ENCODE results near the gene NAB2. TPM values are rescaled to one million over a fixed set of nuclear protein-coding genes. Genes with fewer than 3 reads are reported as not detected.

Gene NAB2
- total RNA-seq, 1 donor from 2014 or later = 58.0 TPM

DNA sequence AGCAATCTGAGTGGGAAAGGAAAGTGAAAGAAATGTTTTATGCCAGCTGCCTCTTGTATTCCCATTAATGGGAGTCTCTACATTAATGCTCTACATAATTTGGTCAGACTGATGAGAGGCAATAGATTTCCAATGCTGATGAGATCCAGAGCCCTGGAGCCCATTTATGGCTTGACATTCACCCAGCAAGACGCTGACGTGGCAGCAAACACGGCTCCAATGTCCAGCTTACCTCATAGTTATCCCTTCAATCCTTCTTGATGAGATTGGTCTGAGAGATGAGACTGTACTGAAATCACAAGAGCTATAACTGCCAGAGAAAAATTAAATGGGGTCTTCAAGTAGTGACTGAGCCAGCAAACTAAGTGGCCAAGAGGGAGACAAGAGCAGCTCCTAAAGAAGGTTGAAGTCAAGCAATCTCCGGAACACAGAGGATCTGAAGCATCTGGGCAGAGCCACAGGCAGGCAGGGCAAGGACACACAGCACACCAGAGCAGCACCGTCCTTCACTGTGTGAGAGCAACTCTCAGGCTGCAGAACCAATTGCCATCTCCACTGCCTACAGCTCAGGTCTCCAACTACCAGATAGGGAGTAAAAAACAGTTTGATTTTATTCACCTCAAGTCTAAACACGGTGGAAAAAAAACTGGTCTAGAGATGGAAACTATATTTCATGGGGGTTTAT, 31.7 kb upstream of the NAB2 start:
- Mint-ChIP-seq H3K27me3 (ENCODE audit: low read depth) (no peaks in the 10 kb centered on the region), H3K9me3 (peaks cover 4% of the 10 kb centered on the region), H3K27ac (ENCODE audit: unreplicated experiment) (peak overlapping the region; percentile 22), H3K4me3 (no peak overlapping the region), H3K4me1 (peaks cover 8% of the 10 kb centered on the region), H3K36me3 (ENCODE audit: low read depth) (peaks cover 20% of the 10 kb centered on the region)
- TF ChIP-seq, protein P1, sequence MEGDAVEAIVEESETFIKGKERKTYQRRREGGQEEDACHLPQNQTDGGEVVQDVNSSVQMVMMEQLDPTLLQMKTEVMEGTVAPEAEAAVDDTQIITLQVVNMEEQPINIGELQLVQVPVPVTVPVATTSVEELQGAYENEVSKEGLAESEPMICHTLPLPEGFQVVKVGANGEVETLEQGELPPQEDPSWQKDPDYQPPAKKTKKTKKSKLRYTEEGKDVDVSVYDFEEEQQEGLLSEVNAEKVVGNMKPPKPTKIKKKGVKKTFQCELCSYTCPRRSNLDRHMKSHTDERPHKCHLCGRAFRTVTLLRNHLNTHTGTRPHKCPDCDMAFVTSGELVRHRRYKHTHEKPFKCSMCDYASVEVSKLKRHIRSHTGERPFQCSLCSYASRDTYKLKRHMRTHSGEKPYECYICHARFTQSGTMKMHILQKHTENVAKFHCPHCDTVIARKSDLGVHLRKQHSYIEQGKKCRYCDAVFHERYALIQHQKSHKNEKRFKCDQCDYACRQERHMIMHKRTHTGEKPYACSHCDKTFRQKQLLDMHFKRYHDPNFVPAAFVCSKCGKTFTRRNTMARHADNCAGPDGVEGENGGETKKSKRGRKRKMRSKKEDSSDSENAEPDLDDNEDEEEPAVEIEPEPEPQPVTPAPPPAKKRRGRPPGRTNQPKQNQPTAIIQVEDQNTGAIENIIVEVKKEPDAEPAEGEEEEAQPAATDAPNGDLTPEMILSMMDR (conservative IDR thresholded peaks at IDR 0.05) = no peak
- DNase-seq (ENCODE audit: low read depth, low spot score) = no peak

DNA sequence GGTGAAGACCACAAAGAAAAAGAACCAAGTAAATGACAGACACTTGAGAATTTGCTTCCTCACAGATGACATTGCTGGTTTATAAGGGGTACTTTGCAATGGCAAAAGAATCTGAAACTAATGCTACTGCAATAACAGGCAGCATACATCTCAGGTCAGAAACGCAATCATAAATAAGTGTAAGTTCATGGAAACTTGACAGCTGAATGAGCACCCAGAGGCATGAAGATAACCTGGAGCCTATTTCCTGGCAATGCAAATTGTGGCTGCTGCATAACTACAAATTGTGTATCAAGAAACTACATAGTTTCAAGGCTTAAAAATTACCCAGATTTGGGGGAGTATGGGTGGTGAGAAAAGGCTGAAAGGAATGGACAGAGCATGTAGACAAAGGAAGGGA, 30.5 kb upstream of the NAB2 start:
- Mint-ChIP-seq H3K27me3 (ENCODE audit: low read depth) (no peaks in the 10 kb centered on the region), H3K27ac (ENCODE audit: unreplicated experiment) (no peak overlapping the region), H3K4me1 (peaks cover 8% of the 10 kb centered on the region), H3K9me3 (peaks cover 4% of the 10 kb centered on the region), H3K36me3 (ENCODE audit: low read depth) (peaks cover 19% of the 10 kb centered on the region), H3K4me3 (no peak overlapping the region)
- TF ChIP-seq, protein P1 (conservative IDR thresholded peaks at IDR 0.05) = no peak
- no peak for DNase-seq (ENCODE audit: low read depth, low spot score)

DNA sequence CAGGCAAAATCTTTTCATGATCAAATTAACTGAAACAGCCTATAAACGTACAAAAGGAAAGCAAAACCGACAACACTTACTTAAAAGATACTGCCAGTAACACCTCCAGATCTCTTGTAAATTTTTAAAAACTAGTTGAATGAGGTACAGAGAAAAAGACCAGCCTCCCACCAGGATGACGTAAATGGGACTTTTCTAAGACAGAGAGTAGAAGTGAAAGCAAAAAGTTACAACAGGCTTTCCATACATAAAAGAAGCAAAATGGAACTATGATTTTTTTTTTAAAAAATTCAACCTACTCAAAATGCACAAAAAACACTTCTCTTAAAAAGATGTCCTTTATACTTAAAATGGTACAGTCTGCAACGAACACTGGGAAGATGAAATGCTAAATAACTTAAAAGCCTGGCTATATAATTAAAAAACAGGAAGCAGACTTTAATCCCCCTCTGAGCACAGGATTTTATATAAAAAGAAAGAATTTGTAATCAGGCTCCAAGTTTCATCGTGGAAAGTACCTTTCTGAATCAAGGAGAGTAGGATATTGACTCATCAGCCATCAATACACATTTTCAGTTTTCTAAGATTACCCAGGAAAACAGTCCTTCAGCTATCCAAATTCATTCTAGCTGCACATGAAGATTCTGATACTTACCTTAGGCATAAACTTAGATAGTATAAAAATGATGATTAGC, 24.8 kb upstream of the NAB2 start:
- Mint-ChIP-seq H3K4me1 (no peaks in the 10 kb centered on the region), H3K4me3 (no peak overlapping the region), H3K27ac (ENCODE audit: unreplicated experiment) (no peak overlapping the region), H3K36me3 (ENCODE audit: low read depth) (peaks cover 9% of the 10 kb centered on the region), H3K27me3 (ENCODE audit: low read depth) (no peaks in the 10 kb centered on the region), H3K9me3 (no peaks in the 10 kb centered on the region)
- DNase-seq (ENCODE audit: low read depth, low spot score) = no peak
- TF ChIP-seq, protein P1 (conservative IDR thresholded peaks at IDR 0.05) = no peak

DNA sequence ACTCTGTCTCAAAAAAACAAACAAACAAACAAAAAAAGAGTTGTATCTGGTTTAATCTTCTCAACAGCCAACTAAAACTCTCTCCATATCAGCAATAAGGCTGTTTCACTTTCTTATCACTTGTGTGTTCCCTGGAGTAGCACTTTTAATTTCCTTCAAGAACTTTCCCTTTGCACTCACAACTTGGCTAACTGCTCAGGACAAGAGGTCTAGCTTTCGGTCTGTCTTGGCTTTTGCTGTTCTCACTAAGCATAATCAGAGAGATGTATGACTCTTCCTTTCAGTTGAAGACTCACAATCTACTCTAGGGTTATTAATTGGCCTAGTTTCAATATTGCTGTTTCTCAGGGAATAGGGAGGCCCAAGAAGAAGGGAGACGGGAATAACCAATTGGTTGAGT, 22.7 kb upstream of the NAB2 start:
- TF ChIP-seq, protein P1 (conservative IDR thresholded peaks at IDR 0.05) = no peak
- DNase-seq (ENCODE audit: low read depth, low spot score) = no peak
- no peak overlapping the region for H3K4me3 Mint-ChIP-seq
- H3K27ac Mint-ChIP-seq (ENCODE audit: unreplicated experiment) = no peak overlapping the region
- H3K4me1 Mint-ChIP-seq = peaks cover 7% of the 10 kb centered on the region
- H3K27me3 Mint-ChIP-seq (ENCODE audit: low read depth) = no peaks in the 10 kb centered on the region
- peaks cover 7% of the 10 kb centered on the region for H3K36me3 Mint-ChIP-seq (ENCODE audit: low read depth)
- H3K9me3 Mint-ChIP-seq = no peaks in the 10 kb centered on the region

DNA sequence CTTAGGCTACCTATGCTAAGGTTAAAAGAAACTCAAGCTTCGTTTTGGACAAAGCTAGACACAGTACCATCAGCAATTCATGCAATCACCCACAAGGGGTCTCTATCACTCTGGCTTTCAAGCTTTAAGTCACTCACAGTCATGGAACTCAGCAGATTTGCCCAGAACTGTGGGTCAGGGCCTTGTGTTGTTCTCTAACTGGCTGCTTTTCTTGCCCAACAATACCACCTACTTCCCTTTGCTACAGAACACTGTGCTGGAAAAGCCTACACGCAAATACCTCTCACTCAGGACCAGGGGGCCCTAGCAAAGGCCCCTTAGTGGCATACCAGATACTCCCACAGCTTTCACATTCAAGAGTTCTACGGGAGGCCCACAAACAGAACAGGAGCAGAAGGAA, 19.4 kb upstream of the NAB2 start:
- H3K36me3 Mint-ChIP-seq (ENCODE audit: low read depth) = peaks cover 7% of the 10 kb centered on the region
- H3K9me3 Mint-ChIP-seq = no peaks in the 10 kb centered on the region
- peak overlapping the region; percentile 50 for H3K4me3 Mint-ChIP-seq
- TF ChIP-seq, protein P1 (conservative IDR thresholded peaks at IDR 0.05) = peak; percentile 92
- H3K27ac Mint-ChIP-seq (ENCODE audit: unreplicated experiment) = peak overlapping the region; percentile 36
- peak; percentile 48 for DNase-seq (ENCODE audit: low read depth, low spot score)
- H3K27me3 Mint-ChIP-seq (ENCODE audit: low read depth) = no peaks in the 10 kb centered on the region
- H3K4me1 Mint-ChIP-seq = peaks cover 7% of the 10 kb centered on the region

Measured in neural crest cell (in vitro differentiated cells).